HG03097 (cell line): ENCODE measurements around the gene SLC34A2.
"Not testable (repeated sequence)": the region's sequence is repeated elsewhere in the genome, so short reads cannot be mapped to it uniquely, and the experiment has no call there.

Experiments used
- ATAC-seq: cut with Tn5 transposase; IDR thresholded peaks from one replicate; pipeline ENCODE4 v1.9.1; 2021; ENCODE audit not compliant: unreplicated experiment, low FRiP score

Gene SLC34A2

GRCh38 chr4:25658357-25658771 is 2.7 kb downstream of the SLC34A2 start:
- ATAC-seq: no peak

DNA sequence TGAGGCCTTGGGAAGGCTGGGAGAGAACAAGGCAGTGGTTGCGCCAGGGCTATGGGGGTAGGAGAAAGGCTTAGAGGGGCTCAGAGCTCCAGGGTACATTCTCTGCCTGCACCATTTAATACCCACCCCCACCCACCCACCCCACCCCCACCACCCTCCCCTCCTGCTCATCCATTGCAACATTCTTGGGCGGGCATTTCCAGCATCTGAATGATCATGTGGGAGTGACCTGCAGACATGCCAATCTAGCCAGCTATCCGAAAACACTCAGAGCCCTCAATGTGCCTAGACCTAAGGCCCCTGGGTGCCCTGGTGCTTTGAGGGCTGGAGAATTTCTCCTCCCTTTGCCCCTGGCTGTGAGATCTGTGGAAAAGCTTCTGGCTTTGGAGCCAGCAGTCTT is 3.1 kb downstream of the SLC34A2 start:
- ATAC-seq: no peak

- ATAC-seq: not testable (repeated sequence)
These were observed 5.8 kb downstream of the SLC34A2 start for GRCh38 chr4:25661441-25661840.

- ATAC-seq: no peak
These were observed 6.7 kb downstream of the SLC34A2 start for GRCh38 chr4:25662306-25662705.

DNA sequence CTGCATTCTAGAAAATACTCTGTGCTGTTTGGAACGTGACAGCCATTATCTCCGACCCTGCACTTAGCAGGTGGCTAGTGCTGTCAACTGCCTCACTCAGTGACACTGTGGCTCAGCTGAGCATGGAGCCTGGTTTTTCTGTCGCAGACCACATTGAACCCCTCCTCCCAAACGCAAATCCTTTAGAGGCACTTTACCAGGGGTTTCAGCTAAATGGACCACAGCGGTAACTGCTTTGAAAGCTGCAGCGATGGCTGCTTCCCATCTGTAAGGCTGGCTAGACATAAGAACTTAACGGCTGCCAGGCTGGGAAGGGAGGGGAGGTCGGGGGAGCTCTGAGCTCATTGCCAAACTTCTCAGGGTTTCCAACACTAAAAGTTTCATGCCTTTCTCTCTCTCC is 8.1 kb downstream of the SLC34A2 start:
- ATAC-seq: no peak

- no peak for ATAC-seq
These were observed 10.5 kb downstream of the SLC34A2 start for GRCh38 chr4:25666031-25666630.

GRCh38 chr4:25667931-25668557 is 12.4 kb downstream of the SLC34A2 start:
- ATAC-seq: no peak

DNA sequence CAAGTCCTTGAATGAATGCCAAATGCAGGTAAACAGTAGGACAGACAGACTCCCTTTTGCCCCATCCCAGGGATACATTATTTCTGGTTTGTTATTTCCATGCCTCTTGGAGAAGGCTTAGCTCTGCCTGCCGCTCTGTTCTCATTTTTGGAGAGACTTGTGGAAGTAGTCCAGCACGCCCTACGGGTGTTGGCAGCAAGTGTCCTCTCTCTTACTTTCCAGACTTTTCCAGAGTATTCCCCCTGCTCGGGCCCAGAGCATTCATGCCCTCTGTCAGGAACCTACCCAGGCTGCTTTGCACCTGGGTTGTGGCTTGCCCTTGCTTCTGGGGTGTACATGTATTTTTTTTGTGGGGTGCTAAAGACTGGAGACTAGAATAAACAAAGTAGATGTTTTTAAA is 15.3 kb downstream of the SLC34A2 start:
- ATAC-seq: no peak

- ATAC-seq: no peak
These were observed 17.1 kb downstream of the SLC34A2 start for GRCh38 chr4:25672756-25673155.

DNA sequence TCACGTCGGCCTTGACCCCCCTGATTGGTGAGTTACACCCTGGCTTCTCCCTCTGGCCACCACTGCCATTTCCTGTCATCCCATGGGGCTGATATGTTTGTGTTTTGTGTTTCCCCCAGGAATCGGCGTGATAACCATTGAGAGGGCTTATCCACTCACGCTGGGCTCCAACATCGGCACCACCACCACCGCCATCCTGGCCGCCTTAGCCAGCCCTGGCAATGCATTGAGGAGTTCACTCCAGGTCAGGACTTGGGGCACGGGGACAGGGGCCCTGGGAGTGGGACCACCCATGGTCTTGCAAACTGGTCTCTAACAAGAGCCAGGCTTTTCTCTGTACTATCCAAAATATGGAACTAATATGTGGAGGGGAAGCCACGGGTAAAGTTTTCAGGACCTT is 18.7 kb downstream of the SLC34A2 start:
- ATAC-seq: no peak

- no peak for ATAC-seq
These were observed 20.6 kb downstream of the SLC34A2 start for GRCh38 chr4:25676221-25676620.

DNA sequence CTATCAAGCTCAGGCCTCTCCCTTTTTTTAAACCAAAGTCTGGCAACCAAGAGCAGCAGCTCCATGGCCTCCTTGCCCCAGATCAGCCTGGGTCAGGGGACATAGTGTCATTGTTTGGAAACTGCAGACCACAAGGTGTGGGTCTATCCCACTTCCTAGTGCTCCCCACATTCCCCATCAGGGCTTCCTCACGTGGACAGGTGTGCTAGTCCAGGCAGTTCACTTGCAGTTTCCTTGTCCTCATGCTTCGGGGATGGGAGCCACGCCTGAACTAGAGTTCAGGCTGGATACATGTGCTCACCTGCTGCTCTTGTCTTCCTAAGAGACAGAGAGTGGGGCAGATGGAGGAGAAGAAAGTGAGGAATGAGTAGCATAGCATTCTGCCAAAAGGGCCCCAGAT is 21.5 kb downstream of the SLC34A2 start:
- no peak for ATAC-seq

DNA sequence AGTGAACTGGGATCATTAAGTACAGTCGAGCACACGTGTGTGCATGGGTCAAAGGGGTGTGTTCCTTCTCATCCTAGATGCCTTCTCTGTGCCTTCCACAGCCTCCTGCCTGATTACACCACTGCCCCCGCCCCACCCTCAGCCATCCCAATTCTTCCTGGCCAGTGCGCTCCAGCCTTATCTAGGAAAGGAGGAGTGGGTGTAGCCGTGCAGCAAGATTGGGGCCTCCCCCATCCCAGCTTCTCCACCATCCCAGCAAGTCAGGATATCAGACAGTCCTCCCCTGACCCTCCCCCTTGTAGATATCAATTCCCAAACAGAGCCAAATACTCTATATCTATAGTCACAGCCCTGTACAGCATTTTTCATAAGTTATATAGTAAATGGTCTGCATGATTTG is 22.3 kb downstream of the SLC34A2 start:
- no peak for ATAC-seq

- no peak for ATAC-seq
These were observed 32.1 kb downstream of the SLC34A2 start for GRCh38 chr4:25687773-25688172.

GRCh38 chr4:25694466-25694865 is 38.8 kb downstream of the SLC34A2 start:
- ATAC-seq: no peak

- no peak for ATAC-seq
These were observed 40.8 kb downstream of the SLC34A2 start for GRCh38 chr4:25696409-25696808.

DNA sequence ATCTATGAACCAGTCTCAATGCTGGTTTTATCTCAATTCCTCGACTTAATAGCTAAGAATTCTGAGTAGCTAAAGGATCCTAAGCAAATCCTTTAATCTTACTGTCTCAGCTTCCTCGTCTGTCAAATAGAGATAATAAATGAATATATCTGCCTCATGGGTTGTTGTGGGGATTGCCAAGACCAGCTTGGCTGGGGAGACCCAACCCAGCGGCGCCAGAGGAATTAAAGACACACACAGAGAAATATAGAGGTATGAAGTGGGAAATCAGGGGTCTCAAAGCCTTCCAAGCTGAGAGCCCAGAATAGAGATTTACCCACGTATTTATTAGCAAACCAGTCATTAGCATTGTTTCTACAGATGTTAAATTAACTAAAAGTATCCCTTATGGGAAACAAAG is 41.9 kb downstream of the SLC34A2 start:
- ATAC-seq: no peak

DNA sequence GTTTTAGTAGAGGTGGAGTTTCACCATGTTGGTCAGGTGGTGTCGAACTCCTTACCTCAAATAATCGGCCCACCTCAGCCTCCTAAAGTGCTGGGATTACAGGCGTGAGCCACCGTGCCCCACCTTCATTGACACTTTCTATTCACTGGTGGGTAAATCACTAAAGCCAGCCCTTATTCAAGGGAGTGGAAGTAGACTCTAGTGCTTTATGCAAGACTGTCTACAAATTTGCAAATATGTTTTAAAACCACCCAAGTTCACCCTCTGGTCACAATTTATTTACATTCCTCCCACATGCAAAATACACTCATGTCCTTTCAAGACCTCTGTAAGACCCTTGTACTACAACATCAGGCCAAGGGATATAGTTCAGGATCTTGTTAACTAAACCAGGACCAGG is 45.0 kb downstream of the SLC34A2 start:
- no peak for ATAC-seq

DNA sequence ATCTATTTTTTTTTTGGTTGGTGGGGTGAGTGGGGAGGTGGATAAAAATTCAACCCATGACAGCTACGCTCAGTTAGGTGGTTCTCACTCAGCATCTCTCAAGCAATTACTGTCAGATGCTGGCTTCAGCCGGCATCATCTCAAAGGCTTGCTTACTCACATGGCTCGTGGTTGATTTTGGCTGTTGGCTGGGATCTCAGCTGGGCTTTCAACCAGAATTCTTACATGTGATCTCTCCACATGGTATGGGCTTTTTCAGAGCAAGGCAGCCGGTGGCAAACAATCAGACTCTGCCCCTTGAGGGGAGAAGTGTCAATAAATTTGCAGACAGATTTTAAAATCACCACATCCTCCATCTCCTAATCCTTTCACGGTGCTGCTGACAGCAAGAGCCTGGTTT is 47.2 kb downstream of the SLC34A2 start:
- ATAC-seq: no peak

DNA sequence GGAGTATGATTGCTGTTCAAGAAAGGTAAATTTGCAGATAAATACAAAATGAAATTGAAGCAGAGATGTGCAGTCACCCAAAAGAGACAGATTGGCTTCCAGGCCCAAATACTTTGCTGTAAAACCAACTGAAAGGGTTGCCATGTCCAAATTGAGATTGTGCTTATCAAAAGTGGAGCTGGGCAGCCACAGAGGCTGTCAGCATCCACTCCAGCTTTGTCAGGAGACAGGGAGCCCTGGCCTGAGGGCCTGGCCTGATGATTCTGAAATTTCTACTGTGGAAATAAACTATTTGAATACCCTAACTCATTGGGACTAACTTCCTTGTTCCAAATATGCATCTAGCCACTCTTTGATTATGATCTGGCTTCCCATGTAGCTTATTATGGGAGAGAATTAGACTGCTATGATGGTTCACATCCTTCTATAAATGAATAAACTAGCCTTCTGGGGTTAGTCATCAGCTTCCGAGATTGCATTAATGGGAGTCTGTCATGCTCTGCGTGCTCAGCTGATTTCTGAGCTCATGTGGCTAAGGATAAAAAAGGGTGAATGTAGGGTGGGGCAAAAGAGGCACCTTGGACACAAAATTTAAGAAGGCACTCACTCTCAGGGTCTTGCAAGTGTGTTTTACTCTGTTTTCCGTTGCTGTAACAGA is 48.2 kb downstream of the SLC34A2 start:
- no peak for ATAC-seq

- ATAC-seq: no peak
These were observed 48.9 kb downstream of the SLC34A2 start for GRCh38 chr4:25704516-25704915.

- ATAC-seq: no peak
These were observed 55.0 kb downstream of the SLC34A2 start for GRCh38 chr4:25710637-25711036.
